Erythroblast (primary cell): ENCODE measurements around the gene ENTREP3.
A peak's percentile ranks its signal among the peaks of the same experiment; 100 is the strongest.

ENCODE experiments used
- DNase-seq, 2 experiments: peaks; one replicate each; lab custom pipeline; 2025; lab: John Stamatoyannopoulos, UW
- GATA1 ChIP-seq: IDR thresholded peaks from 2 replicates; pipeline ENCODE4 v1.6.1; 2011; ENCODE audit warnings: low read depth, mild to moderate bottlenecking, control low read depth, low read length, moderate library complexity
- POLR2A ChIP-seq: IDR thresholded peaks from 2 replicates; pipeline ENCODE4 v1.6.1; 2011; ENCODE audit warnings: mild to moderate bottlenecking, low read length

Gene ENTREP3

DNA sequence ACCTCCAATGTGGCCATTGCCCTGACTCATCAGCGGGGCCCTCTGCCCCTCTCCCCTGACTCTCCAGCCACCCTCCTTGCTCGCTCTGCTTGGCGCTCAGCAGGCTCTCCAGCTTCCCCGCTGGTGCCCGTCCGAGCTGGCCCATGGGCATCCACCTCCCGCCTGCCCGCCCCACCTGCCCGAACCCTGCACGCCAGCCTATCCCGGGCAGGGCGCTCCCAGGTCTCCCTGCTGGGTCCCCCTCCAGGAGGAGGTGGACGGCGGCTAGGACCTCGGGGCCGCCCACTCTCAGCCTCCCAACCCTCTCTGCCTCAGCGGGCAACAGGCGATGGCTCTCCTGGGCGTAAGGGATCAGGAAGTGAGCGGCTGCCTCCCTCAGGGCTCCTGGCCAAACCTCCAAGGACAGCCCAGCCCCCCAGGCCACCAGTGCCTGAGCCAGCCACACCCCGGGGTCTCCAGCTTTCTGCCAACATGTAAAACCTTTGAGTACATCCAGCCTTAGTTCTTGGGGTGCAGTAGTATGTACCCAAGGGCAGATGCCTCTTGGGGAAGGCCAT is 32.8 kb upstream of the ENTREP3 start:
- no peak for DNase-seq
- TF ChIP-seq POLR2A, result no peak
- no peak for TF ChIP-seq GATA1

GRCh38 chr1:155286544-155286943 is 31.3 kb upstream of the ENTREP3 start:
- DNase-seq, result no peak
- TF ChIP-seq GATA1 (no peak), POLR2A (no peak)

DNA sequence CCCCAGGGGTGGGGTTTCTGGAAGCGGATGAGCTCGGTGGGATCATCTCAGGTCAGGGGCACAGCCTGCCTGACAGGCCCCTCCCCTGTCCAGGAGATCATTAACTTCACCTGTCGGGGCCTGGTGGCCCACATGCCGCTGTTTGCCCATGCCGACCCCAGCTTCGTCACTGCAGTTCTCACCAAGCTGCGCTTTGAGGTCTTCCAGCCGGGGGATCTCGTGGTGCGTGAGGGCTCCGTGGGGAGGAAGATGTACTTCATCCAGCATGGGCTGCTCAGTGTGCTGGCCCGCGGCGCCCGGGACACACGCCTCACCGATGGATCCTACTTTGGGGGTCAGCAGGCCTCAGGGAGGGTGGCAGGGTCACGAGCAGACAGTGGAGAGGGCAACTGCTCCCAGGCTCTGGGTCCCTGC is 30.4 kb upstream of the ENTREP3 start:
- no peak for TF ChIP-seq GATA1
- TF ChIP-seq POLR2A, result no peak
- no peak for DNase-seq

- DNase-seq, result no peak
Observed at GRCh38 chr1:155285063-155285462, 29.8 kb upstream of the ENTREP3 start.

GRCh38 chr1:155284476-155284875 is 29.2 kb upstream of the ENTREP3 start:
- no peak for DNase-seq
- TF ChIP-seq POLR2A, result peak; percentile 28
- no peak for TF ChIP-seq GATA1

More at GRCh38 chr1:155285063-155285462, 29.8 kb upstream of the ENTREP3 start:
- no peak for TF ChIP-seq GATA1
- peak; percentile 9 for TF ChIP-seq POLR2A

- DNase-seq, result no peak
- TF ChIP-seq GATA1, result no peak
- no peak for TF ChIP-seq POLR2A
Observed at GRCh38 chr1:155282488-155283091, 27.3 kb upstream of the ENTREP3 start.

GRCh38 chr1:155279268-155279667 is 24.0 kb upstream of the ENTREP3 start:
- DNase-seq, result no peak
- no peak for TF ChIP-seq POLR2A
- no peak for TF ChIP-seq GATA1

- DNase-seq, result no peak
- no peak for TF ChIP-seq GATA1
- no peak for TF ChIP-seq POLR2A
Observed at GRCh38 chr1:155278689-155279160, 23.4 kb upstream of the ENTREP3 start.

GRCh38 chr1:155277902-155278688 is 22.8 kb upstream of the ENTREP3 start:
- TF ChIP-seq POLR2A (no peak), GATA1 (no peak)
- peak; percentile 59 to 68 for DNase-seq

DNA sequence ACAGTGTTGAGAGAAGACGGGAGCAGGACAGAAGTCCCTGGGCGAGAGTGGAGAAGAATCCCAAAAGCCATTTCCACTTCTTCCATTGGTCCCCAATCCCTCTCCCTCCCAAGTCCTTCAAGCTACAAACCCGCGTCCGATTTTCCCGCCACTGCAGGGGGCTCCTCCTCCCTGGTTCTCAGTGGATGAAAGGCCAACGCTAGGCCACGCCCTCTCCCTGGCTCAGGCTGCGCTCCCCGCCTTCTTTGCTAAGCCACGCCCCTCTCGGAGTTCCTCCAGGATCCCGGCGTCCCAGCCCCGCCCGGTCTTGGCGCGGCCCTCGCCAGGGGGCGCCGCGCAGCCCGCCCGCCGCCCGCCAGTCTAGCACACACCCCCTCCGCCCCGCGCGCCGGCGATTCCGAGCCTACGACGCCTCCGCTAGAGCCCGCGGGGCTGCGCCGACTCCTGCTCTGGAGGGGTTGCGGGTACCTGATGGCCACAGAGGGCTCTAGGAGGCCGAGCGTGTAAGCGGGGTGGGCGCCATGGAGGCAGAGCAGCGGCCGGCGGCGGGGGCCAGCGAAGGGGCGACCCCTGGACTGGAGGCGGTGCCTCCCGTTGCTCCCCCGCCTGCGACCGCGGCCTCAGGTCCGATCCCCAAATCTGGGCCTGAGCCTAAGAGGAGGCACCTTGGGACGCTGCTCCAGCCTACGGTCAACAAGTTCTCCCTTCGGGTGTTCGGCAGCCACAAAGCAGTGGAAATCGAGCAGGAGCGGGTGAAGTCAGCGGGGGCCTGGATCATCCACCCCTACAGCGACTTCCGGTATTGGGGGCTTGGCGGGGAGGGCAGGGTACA is 22.0 kb upstream of the ENTREP3 start, which contains the start of gene HCN3:
HCN3 (plus strand) TSS at position 394 of the 832 bp plus-strand sequence; CDS start at position 522, 128 bp downstream.
- TF ChIP-seq GATA1 (no peak), POLR2A (peak; percentile 48)
- DNase-seq, result peak; percentile 96 to 97

DNA sequence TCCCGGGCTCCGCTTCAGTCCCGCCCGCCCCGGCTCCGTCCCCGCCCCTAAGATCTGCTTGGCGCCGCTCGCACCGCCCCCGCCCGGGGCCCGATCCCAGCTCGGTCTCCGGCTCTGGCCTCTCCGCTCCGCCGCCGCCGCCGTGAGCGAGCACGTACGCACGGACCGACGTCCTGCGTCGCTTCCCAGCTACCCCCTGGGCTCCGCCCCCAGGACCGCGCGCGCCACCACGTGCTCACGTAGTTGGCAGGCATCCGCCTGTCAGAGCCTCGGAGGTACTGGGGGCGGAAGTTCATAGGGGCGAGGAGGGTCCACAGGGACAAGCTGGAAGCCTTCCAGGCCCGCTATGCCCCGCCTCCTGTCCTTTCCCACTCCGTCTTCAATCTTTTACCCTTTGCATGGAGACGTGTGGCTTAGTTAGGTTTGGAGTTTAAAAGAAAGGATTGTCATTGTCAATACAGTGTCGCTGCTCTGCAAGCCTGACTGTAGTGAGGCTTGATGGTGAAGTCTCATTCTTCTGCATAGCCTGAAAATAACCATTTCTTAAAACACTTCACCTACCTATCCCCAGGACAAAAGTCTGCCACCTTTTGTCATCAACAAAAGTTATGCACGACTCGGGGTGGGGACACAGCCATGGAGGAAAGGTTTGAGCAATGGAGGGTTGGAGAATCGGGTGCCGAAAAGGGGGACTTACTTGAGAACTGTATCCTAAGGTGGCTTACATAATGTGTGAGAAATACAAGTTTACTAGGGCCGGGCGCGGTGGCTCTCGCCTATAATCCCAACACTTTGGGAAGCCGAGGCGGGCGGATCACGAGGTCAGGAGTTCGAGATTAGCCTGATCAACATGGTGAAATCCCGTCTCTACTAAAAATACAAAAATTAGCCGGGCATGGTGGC is 18.3 kb upstream of the ENTREP3 start, which contains the start of gene CLK2:
CLK2 (minus strand) TSS at position 162 of the 903 bp plus-strand sequence. CDS start 2,527 bp downstream, outside the sequence.
- DNase-seq, result peak; percentile 97
- TF ChIP-seq GATA1 (no peak), POLR2A (peak; percentile 79)

GRCh38 chr1:155272466-155273342 is 17.4 kb upstream of the ENTREP3 start:
- peak; percentile 48 to 62 for DNase-seq
- TF ChIP-seq GATA1 (no peak), POLR2A (no peak)
